Astrocyte of the hippocampus (primary cell): ENCODE measurements around the gene SDC3.

Experiments used
- DNase-seq: peaks from one replicate; pipeline ENCODE4 v3.0.0; 2011; ENCODE audit warnings: low read depth, low spot score

The SDC3 gene

DNA sequence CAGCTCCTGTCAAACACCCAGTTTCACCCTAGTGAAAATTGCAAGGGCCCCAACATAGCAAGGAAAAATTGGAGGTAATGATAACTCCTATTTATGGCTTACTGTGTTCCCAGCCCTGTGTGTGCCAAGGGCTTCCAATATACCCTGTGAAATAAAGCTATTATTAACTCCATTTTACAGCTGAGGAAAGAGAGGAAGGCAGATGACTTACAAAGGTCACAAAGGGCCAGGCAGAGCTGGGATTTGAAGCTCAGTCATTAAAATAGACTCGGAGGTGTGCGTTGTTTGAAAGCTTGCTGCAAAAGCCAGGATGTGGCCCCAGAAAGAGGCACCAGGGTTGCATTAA is 20.2 kb upstream of the SDC3 start:
- no peak for DNase-seq

- DNase-seq, result no peak
These were observed 19.6 kb upstream of the SDC3 start for GRCh38 chr1:30928171-30928570.

- DNase-seq, result no peak
These were observed 18.9 kb upstream of the SDC3 start for GRCh38 chr1:30927448-30927847.

- DNase-seq, result peak; percentile 47
These were observed 15.0 kb upstream of the SDC3 start for GRCh38 chr1:30923597-30923996.

GRCh38 chr1:30920827-30921226 is 12.3 kb upstream of the SDC3 start:
- no peak for DNase-seq

DNA sequence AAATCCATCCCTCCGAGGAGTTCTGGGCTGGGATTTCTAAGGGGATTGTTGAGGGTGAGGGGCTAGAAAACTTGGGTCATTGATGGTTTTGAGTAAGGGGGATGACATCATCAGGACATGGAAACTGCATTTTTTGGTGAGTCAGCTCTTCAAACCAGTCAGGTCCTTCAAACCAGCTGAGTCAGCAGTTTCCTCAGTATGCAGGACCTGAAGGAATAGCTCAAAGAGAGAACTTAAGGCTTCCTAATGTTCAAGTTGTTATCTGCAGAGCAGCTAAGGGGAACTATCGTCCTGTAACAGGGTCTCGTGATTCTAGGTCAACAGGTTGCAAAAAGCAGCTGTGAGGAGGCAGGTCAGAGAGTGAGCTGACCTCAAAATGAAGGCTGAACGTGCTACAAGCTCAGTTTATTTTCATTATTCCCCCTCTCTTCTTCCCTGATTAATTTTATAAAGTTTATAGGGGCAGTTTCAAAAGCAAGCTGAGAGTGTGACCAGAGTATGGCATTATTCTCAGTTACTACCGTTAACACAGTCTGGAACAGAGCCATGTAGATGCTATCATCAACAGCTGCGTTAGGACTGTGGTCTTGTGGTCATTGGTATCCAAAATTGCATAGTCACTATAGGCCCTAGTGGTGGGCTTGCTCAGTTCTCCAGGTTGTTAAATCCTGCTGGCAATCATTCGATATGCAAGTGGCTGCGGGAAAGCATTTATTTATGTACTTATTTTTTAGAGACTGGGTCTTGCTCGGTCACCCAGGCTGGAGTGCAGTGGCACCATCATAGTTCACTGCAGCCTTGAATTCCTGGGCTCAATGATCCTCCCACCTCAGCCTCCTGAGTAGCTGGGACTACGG is 10.7 kb upstream of the SDC3 start:
- peak; percentile 78 for DNase-seq

GRCh38 chr1:30916296-30916695 is 7.7 kb upstream of the SDC3 start:
- DNase-seq, result no peak

DNA sequence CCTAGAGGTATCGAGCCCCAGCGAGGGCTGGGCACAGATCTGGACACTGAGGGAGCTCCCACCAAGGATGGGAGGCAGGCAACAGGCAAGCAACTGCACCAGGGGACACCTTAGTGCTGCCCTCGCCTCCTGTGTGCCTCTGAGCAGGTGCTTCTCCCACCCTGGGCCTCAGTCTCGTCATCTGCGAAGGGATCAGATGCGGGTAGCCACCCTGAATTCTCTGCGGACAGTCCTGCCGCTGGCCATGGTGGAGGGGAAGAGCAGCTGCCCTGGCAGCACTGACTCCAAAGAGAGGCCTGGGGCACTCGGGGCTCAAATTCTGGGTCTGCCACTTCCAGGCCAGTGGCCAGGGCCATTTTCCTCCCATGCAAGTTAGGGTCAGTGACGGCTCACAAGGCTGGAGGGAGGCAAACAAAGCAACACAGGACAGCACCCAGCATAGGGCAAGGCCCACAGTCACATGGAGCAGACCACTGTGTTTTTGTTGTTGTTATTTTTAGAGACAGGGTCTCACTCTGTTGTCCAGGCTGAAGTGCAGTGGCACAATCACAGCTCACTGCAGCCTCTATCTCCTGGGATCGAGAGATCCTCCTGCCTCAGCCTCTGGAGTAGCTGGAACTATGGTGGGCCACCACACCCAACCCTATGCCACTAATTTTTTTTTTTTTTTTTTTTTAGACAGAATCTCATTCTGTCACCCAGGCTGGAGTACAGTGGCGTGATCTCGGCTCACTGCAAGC is 7.1 kb upstream of the SDC3 start:
- DNase-seq, result no peak

- no peak for DNase-seq
These were observed 6.4 kb upstream of the SDC3 start for GRCh38 chr1:30914931-30915330.

DNA sequence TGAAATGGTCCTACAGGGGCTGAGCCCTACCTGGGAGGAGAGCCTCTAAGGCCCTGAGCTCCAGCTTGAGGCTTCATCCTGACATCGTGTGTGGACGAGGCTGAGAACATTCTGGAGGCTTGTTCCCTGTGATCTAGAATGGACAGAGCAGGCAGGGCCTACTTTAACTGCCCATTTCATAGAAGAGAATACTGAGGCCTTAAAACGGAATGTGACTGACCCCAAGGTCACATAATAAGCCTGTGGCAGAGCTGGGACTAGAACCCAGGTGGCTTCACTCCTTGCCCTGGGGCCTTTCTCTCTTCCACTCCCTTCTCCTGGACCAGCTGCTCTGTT is 6.0 kb upstream of the SDC3 start:
- no peak for DNase-seq

GRCh38 chr1:30912913-30913652 is 4.5 kb upstream of the SDC3 start:
- DNase-seq, result no peak

DNA sequence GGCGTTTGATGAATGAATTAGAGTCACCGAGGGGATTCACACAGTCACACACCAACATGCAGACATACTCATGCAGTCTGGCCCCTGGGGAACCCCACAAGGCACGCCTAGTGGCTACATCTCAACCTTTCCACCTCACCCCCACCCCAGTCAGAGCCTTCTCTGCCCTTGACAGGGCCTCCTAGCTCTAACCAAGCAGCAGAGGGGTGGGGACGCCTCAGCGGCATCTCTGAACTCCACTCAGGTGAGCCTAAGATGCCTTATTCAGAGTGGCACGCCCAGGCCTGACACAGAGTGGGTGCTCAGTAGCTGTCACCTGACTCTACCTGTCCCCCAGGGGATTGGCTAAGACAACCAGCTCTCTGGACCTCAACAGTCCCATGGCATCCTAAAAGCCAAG is 3.7 kb upstream of the SDC3 start:
- peak; percentile 0 for DNase-seq

DNA sequence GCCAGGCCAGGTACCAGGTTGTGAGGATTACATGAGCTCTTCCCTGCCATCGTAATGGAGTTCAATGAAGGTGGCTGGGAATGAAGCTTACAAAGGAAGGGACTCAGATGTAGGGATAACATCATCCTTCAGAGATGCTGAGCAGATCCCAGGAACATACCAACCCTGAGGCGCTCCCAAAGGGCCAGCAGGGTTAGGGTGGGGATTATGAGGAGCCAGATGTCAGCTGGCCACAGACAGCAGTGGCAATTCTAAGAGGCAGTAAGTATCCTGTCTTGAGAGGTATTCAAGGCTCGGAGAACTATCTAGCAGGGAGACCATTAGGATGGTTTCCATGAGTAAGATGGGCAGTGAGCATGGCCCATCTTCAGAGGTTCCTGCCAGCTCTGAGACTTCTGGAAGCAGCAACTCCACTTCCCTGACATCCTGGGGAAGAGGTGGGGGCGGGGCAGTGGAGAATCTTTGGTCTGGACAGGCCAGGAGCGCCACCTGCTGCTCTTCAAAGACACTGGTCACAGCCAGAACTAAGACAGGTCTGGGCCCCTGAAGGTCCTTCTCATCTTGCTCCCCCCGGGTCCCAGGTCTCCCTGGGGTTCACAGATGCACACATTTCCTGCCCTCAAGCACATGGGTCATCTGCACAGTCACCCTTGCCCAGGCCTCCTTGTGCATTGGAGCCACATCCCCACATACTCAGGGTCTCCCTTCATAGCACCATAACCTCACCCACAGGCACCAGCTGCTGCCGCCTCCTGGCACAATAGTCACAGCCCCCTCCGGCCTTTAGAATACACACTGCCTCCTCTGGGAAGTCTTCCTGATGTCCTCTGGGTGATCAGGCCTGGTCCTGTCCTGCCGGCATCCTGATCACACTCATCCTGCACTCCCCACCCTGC is 2.7 kb upstream of the SDC3 start:
- DNase-seq, result peak; percentile 91

GRCh38 chr1:30909365-30910068 is 959 bp upstream of the SDC3 start:
- DNase-seq, result peak; percentile 8

DNA sequence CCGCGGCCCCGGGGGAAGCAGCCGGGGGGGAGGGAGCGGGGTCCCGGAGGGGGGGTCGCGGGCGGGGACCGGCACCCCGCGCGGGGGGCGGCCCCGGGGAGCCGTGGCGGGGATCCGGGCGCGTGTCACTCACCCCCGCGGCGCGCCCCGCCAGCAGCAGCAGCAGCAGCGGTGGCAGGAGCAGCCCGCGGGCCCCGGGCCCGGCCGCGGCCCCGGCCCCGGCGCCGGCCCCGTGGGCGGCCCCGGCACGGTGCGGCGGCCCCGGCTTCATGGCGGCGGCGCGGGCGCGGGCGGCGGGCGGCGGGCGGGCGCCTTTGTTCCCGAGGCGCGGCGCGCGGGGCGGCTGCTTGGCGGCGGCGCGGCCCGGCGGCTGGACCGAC is 252 bp downstream of the SDC3 start:
- DNase-seq, result no peak

GRCh38 chr1:30907481-30908315 is 860 bp downstream of the SDC3 start:
- DNase-seq, result peak; percentile 21

DNA sequence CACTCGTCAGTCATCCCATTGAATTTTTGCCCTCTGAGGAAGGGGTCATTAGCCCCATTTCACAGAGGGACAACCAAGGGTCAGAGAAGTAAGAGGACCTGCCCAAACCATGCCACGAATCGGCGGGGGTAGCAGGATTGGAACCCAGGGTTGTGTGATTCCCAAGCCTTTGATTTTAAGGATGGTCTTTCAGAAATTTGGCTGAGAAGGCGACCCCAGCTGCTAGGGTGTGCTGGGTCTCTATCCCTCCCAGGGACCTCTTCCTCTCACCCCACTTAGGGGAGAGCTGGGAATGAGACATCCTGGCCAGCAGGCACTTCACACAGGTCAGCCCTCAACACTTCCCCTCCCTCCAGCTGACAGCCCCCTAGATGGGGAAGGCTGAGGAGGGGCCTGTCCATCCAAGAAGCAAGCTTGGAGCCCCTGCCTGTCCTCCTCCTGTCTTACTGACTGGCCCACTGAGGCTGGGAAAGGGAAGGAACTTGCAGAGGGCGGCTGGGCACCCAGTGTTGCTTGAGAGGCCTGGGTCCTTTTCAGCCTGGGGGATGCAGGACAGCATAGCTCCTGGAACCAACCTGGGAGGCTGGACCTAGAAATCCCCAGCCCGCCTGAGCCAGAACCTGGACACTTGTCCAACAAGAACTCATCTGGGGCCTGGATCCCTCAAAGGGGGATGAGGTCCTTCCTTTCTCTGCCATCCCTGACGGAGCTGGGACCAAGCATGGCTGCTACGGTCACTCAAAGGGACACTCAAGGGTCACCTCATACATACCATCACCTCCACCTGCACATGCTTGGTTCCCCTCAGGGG is 1.7 kb downstream of the SDC3 start:
- no peak for DNase-seq

GRCh38 chr1:30905916-30906620 is 2.5 kb downstream of the SDC3 start:
- DNase-seq, result no peak

DNA sequence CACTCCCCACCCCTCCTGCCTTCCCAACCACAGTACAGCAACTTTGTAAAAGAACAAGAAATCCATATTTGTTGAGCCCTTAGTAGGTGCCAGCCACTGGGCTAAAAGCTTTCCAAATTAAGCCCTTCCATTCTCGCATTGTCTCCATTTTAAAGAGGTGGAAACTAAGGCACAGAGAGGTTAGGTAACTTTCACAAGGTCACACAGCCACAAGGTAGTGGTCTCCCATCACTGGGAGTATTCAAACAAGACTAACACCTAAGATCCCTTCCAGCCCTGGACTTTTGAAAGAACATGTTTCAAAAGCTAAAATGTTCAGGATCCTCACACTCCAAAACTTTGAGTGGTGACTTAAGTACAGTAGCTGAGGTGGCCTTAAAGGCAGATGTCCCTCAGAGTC is 3.2 kb downstream of the SDC3 start:
- no peak for DNase-seq
